Mucosa of rectum (tissue), 2 donors: ENCODE data around the gene SPAG4.
A peak's percentile ranks its signal among the peaks of the same experiment; 100 is the strongest.

ENCODE experiments used
- H3K27ac ChIP-seq, 2 donors: one replicate each; pipeline ENCODE4 v1.7.0; 2013; ENCODE audit warnings: inconsistent platforms in 2 of 2, low read depth in 2 of 2, low read length in 2 of 2
- H3K27me3 ChIP-seq, 2 donors: one replicate each; pipeline ENCODE4 v1.7.0; 2013; ENCODE audit warnings: low read length in 2 of 2; ENCODE audit not compliant: control insufficient read depth in 2 of 2, insufficient read depth in 2 of 2
- H3K36me3 ChIP-seq, 2 donors: one replicate each; pipeline ENCODE4 v1.7.0; 2013; ENCODE audit warnings: low read length in 2 of 2; ENCODE audit not compliant: control insufficient read depth in 2 of 2, insufficient read depth in 2 of 2
- H3K4me1 ChIP-seq, 2 donors: one replicate each; pipeline ENCODE4 v1.7.0; 2013; ENCODE audit warnings: low read length in 2 of 2, mild to moderate bottlenecking in 1 of 2; ENCODE audit not compliant: control insufficient read depth in 2 of 2, insufficient read depth in 2 of 2
- H3K4me3 ChIP-seq, 2 donors: one replicate each; pipeline ENCODE4 v1.7.0; 2013; ENCODE audit warnings: low read length in 2 of 2
- H3K9ac ChIP-seq, 2 donors: one replicate each; pipeline ENCODE4 v1.7.0; 2013; ENCODE audit warnings: low read length in 2 of 2, low read depth in 1 of 2, mild to moderate bottlenecking in 1 of 2
- H3K9me3 ChIP-seq, 2 donors: one replicate each; pipeline ENCODE4 v1.7.0; 2013; ENCODE audit warnings: low read length in 2 of 2; ENCODE audit not compliant: control insufficient read depth in 2 of 2
- donor health status: healthy.
- donor health status: Normal muscosa, but diverticular disease.

Gene SPAG4

DNA sequence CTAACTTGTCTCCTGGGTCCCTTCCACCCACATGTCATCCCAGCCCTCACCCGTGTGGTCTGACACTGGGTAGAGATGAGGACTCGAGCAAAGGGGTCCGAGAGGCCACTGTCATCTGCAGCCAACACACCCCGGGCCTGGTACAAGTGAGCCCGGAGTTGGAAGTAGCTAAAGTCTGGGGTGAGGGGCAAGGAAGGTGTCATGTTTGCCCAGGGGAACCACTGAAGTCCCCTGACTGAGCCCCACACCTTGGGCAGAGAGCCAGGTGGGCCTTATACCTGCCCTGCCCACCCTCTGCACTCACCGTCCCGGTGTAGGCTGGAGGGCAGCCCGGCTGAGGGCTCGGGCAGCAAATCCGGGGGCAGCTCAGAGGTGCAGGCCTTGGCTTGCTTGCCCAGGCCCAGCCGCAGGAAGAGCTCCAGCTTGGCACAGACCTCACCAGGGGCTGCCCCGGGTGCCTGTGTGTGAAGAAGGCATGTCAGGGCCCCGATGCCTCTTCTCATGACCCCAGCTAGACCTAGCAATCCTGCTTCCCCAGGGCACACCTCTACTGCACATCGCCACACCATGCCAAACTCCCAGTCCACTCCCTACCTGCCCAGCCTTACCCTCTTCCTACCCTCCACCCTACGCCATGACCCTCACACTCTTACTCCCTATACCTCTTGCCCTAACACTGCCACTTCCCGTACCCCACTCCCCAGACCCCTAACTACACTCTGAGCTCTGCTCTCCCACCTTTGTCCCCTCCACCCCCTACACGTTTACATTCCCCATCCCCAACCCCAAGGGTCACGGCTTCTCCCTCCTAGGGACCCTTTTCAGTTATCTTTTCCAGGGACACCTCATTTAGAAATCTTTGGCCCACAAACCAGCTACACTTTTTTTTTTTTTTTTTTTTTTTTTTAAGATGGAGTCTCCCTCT lies 31.7 kb upstream of the SPAG4 start:
- H3K36me3 ChIP-seq, result no peaks in the 10 kb centered on the region
- H3K27me3 ChIP-seq, result no peaks in the 10 kb centered on the region
- no peak overlapping the region for H3K9ac ChIP-seq
- no peak overlapping the region for H3K4me3 ChIP-seq
- no peak overlapping the region for H3K27ac ChIP-seq
- no peaks in the 10 kb centered on the region for H3K4me1 ChIP-seq
- no peaks in the 10 kb centered on the region for H3K9me3 ChIP-seq

DNA sequence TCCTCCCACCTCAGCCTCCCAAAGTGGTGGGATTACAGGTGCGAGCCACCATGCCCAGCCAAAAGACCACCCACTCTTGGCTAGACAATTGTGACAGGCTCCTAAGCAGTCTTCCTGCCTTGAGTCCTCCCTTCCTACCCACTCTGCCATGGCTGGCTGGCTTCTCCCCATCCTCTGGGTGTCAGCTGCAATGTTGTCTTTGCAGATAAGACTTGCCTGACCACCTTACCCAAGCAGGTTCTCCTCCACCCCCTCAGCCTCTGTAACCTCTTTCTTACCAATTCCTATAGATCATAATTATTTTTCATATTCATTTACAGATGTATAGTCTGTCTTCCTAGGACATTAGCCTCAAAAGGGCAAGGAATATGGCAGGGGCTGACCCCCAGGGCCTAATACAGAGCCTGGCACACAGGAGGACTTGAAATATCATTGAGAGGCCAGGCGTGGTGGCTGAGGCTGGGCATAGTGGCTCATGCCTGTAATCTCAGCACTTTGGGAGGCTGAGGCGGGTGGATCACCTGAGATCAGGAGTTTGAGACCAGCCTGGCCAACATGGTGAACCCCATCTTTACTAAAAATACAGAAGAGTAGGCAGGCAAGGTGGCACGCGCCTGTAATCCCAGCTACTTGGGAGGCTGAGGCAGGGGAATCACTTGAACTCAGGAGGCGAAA lies 28.7 kb upstream of the SPAG4 start:
- no peaks in the 10 kb centered on the region for H3K36me3 ChIP-seq
- no peaks in the 10 kb centered on the region for H3K9me3 ChIP-seq
- H3K4me1 ChIP-seq, result no peaks in the 10 kb centered on the region
- H3K4me3 ChIP-seq, result no peak overlapping the region
- no peak overlapping the region for H3K27ac ChIP-seq
- no peaks in the 10 kb centered on the region for H3K27me3 ChIP-seq
- no peak overlapping the region for H3K9ac ChIP-seq

DNA sequence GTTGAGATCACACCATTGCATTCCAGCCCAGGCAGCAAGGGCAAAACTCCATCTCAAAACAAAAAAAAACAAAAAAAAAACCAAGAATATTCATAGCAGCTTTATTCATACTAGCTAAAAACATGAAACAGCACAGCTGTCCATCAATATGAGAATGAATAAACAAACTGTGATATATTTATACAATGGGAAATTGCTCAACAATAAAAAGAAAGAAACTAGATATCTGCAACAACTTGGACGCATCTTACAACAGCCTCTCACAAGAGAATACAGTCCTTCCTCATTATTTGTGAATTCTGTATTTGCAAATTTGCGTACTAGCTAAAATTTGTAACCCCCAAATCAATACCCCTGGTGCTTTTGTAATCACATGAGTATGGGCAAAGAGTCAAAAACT lies 28.2 kb upstream of the SPAG4 start:
- H3K27me3 ChIP-seq, result no peaks in the 10 kb centered on the region
- H3K9me3 ChIP-seq, result no peaks in the 10 kb centered on the region
- H3K36me3 ChIP-seq, result no peaks in the 10 kb centered on the region
- no peak overlapping the region for H3K27ac ChIP-seq
- no peak overlapping the region for H3K9ac ChIP-seq
- H3K4me3 ChIP-seq, result no peak overlapping the region
- H3K4me1 ChIP-seq, result peaks cover 0 to 1% of the 10 kb centered on the region in 2 donors

DNA sequence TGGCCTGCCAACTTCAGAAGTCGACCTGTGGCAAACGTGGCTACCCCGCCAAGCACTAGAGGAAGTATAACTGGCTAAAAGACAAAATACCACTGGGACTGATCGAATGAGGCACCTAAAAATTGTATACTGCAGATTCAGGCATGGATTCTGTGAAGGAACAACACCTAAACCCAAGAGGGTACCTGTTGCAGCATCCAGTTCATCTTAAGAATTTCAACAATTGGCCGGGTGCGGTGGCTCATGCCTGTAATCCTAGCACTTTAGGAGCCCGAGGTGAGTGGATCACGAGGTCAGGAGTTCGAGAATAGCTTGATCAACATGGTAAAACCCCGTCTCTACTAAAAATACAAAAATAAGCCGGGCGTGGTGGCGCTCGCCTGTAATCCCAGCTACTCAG lies 27.2 kb upstream of the SPAG4 start:
- Histone ChIP-seq H3K4me1 (peaks cover 3 to 4% of the 10 kb centered on the region in 2 donors), H3K9ac (no peak overlapping the region), H3K4me3 (no peak overlapping the region)

DNA sequence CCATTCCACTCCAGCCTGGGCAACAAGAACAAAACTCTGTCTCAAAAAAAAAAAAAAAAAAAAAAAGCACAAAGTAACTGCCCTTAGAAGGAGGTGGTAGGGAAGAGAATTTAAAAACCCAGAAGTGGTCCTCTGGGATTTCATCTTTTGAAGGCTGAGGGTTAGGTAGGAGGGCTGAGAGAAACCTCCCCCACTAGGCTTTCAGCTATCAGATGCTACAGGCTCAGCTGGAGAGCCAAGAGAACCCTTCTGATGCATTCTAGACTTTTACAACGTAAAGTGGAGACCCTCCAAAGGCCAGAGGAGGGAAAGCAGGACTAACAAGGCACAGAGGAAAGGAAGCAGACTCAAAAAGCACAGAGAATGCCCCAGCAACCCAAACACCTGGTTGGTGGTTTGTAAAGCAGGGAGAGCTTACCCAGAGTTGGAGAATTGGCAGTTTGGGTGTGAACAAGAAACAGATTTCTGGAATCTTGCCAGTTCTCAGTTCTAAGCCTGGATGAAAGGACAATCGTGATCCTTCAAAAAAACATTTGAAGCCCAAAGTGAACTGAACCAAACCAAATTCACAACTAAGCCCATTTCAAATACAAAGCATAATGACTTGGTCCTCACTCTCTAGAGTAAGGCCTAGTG lies 23.2 kb upstream of the SPAG4 start:
- H3K36me3 ChIP-seq, result no peaks in the 10 kb centered on the region
- H3K4me3 ChIP-seq, result no peak overlapping the region
- peaks cover 3 to 4% of the 10 kb centered on the region in 2 donors for H3K4me1 ChIP-seq
- H3K9ac ChIP-seq, result peak overlapping the region in 1 of 2 donors; percentile 35
- no peak overlapping the region for H3K27ac ChIP-seq
- no peaks in the 10 kb centered on the region for H3K27me3 ChIP-seq
- no peaks in the 10 kb centered on the region for H3K9me3 ChIP-seq

More for the DNA sequence above, 27.2 kb upstream of the SPAG4 start:
- H3K9me3 ChIP-seq, result no peaks in the 10 kb centered on the region
- H3K27ac ChIP-seq, result no peak overlapping the region
- H3K27me3 ChIP-seq, result no peaks in the 10 kb centered on the region
- H3K36me3 ChIP-seq, result no peaks in the 10 kb centered on the region

DNA sequence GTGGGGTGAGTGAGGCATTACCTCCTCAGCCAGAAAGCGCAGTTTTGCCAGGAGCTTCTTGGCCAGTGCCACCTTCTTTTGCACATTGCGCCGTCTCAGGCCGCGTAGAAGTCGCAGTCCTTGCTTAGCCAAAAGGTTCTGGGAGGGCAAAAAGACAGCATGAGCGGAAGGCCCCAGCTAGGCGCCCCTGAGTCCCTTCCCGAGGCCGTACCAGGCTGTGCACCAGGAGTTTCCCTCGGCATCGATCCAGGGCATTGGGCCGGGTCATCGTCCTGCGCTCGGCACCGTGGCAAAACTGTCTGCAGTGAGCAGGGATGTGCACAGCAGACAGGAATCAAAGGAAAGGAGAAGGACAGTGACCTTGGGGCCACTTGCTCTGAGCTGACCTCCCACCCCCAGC lies 20.2 kb upstream of the SPAG4 start:
- Histone ChIP-seq H3K4me3 (no peak overlapping the region), H3K4me1 (peaks cover 4 to 5% of the 10 kb centered on the region in 2 donors), H3K27ac (no peak overlapping the region), H3K9ac (no peak overlapping the region), H3K9me3 (no peaks in the 10 kb centered on the region), H3K27me3 (no peaks in the 10 kb centered on the region), H3K36me3 (no peaks in the 10 kb centered on the region)

DNA sequence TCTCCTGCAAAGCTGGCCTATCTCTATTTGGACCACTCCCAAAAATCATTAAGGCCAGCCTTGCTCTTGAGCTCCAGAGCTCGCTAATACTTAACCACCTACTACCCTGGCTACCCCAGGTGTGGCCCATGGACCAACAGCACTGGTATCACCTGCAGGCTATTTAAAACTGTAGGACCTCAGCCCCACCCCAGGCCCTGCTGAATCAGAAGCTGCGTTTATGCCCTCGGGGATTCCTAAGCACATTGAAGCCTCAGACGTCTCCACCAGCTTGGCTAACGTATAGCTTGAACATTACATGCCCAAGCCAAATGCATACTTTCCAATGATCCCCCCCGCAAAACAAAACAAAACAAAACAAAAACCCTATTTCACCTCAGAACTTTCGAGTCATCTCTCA lies 19.7 kb upstream of the SPAG4 start:
- Histone ChIP-seq H3K4me1 (peaks cover 4 to 6% of the 10 kb centered on the region in 2 donors), H3K9me3 (no peaks in the 10 kb centered on the region), H3K4me3 (no peak overlapping the region), H3K27me3 (peaks cover 0 to under 1% of the 10 kb centered on the region in 2 donors), H3K27ac (no peak overlapping the region), H3K9ac (no peak overlapping the region), H3K36me3 (no peaks in the 10 kb centered on the region)

DNA sequence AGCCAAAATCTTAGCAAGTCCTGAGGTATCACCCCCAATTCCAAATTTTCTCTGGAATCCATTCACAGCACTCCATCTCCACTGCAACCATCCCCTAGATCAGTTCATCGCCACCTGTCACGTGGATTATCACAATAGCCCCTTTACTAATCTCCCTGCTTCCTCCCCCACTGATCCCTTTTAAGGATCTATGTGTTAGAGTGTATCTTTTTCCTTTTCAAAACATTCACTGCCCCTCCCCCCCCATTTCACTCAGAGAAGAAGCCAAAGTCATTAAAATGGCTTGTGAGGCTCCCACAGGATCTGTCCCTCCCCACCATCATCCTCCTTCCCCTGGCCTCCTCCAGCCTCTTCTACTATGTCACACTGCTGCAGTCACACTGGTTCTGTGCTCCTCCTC lies 18.4 kb upstream of the SPAG4 start:
- Histone ChIP-seq H3K27ac (no peak overlapping the region), H3K27me3 (peaks cover 0 to 7% of the 10 kb centered on the region in 2 donors), H3K36me3 (no peaks in the 10 kb centered on the region), H3K9ac (no peak overlapping the region), H3K4me3 (no peak overlapping the region), H3K4me1 (peaks cover 4 to 16% of the 10 kb centered on the region in 2 donors), H3K9me3 (no peaks in the 10 kb centered on the region)

DNA sequence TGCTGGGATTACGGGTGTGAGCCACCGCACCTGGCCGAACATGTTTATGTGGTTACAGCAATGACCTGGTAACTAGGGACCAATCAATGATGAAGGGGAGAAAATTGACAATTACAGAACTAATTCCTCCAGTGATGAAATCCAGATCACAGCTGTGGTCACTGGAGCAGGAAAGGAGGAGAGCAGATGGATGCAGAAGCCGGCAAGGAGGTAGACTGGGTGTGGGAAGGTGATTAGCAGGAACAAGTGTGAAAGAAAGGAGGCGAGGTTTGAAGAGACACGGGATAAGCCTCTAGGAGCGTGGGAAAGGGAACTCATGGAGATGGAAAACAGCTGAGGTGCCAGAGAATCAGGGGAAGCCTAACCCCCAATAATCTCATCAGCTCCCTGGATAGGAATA lies 17.2 kb upstream of the SPAG4 start:
- no peak overlapping the region for H3K9ac ChIP-seq
- peaks cover 0 to 13% of the 10 kb centered on the region in 2 donors for H3K4me1 ChIP-seq
- no peaks in the 10 kb centered on the region for H3K36me3 ChIP-seq
- no peak overlapping the region for H3K27ac ChIP-seq
- H3K4me3 ChIP-seq, result no peak overlapping the region
- peaks cover 0 to 7% of the 10 kb centered on the region in 2 donors for H3K27me3 ChIP-seq
- H3K9me3 ChIP-seq, result no peaks in the 10 kb centered on the region
